HCT116 (cell line): ENCODE measurements around the gene KLHL17. TPM values are rescaled to one million over a fixed set of nuclear protein-coding genes. Genes with fewer than 3 reads are reported as not detected.

ENCODE experiments used
- ATAC-seq: fragments of 200-7000 bp; cut with Tn5 transposase; 2 replicates; pipeline ENCODE4 v1.9.1; 2020; ENCODE audit warnings: mild to moderate bottlenecking, moderate library complexity
- BruUV-seq: library from RNA; stranded (reverse); fragments of 400-500 nt; replicated peaks from 2 replicates; lab custom pipeline; 2021; lab: Mats Ljungman, UMichigan
- CTCF ChIA-PET: fragments of 300-600 bp; sonication (Branson Sonifier 250); formaldehyde crosslinking; loops from one replicate; lab custom pipeline; 2021; ENCODE audit warnings: antibody characterized with exemption; lab: Charles Lee
- POLR2A ChIA-PET: fragments of 300-600, 350-600 bp; sonication (Branson Sonifier 250); formaldehyde crosslinking; loops from one replicate; lab custom pipeline; 2021; ENCODE audit warnings: antibody characterized with exemption; lab: Charles Lee
- RAD21 ChIA-PET, 2 experiments: fragments of 300-600 bp; sonication (Branson Sonifier 250); formaldehyde crosslinking; loops; one replicate each; lab custom pipeline; 2023; ENCODE audit warnings: low total read pairs in 2 of 2; ENCODE audit not compliant: uncharacterized antibody in 2 of 2, unreplicated experiment in 2 of 2, low non-redundant PET in 1 of 2; lab: Charles Lee
- DNase-seq: peaks from one replicate; pipeline ENCODE4 v3.0.0-alpha.2; 2010; ENCODE audit warnings: low read depth, low spot score
- H2AFZ ChIP-seq: fragments of 200-600 bp; shearing (Covaris generic), sonication (generic); 2 replicates; pipeline ENCODE4 v1.6.1; 2017; ENCODE audit warnings: low read depth, mixed run types, mixed read lengths, antibody characterized with exemption, low read length; ENCODE audit not compliant: poor library complexity, severe bottlenecking
- H3K27ac ChIP-seq: 2 replicates; pipeline ENCODE4 v1.5.1; 2012; ENCODE audit warnings: low read depth, low read length
- H3K27me3 ChIP-seq: fragments of 200-600 bp; sonication (generic); 2 replicates; pipeline ENCODE4 v1.6.1; 2016; ENCODE audit warnings: mixed run types, low read length, mixed read lengths; ENCODE audit not compliant: insufficient read depth
- H3K36me3 ChIP-seq, 2 experiments: fragments of 200-500 bp in 1 of 2; fragments of 200-600 bp in 1 of 2; sonication (Bioruptor generic) in 1 of 2; sonication (generic) in 1 of 2; 2 replicates each; pipeline versions ENCODE4 v1.5.1 to v1.6.1; 2014 to 2016; ENCODE audit warnings: low read length in 2 of 2, inconsistent platforms in 1 of 2, mixed read lengths in 1 of 2, mixed run types in 1 of 2; ENCODE audit not compliant: insufficient read depth in 2 of 2, control insufficient read depth in 1 of 2
- H3K4me1 ChIP-seq, 2 experiments: fragments of 200-600 bp in 1 of 2; sonication (generic) in 1 of 2; 2 replicates each; pipeline versions ENCODE4 v1.5.1 to v1.6.1; 2012 to 2017; ENCODE audit warnings: low read length in 2 of 2, inconsistent platforms in 1 of 2, mild to moderate bottlenecking in 1 of 2, mixed read lengths in 1 of 2, mixed run types in 1 of 2, moderate library complexity in 1 of 2; ENCODE audit not compliant: insufficient read depth in 2 of 2, control insufficient read depth in 1 of 2
- H3K4me2 ChIP-seq: fragments of 200-600 bp; sonication (generic); 2 replicates; pipeline ENCODE4 v1.6.1; 2017; ENCODE audit warnings: mixed run types, low read length, mixed read lengths
- H3K4me3 ChIP-seq, 2 experiments: fragments of 200-600 bp in 1 of 2; sonication (generic) in 1 of 2; replicated peaks in 1 of 2; 2 replicates each; pipeline ENCODE4 v1.5.1; 2011 to 2016; ENCODE audit warnings: low read length in 2 of 2, control low read depth in 1 of 2, low read depth in 1 of 2, mild to moderate bottlenecking in 1 of 2, mixed read lengths in 1 of 2, mixed run types in 1 of 2
- H3K79me2 ChIP-seq: fragments of 200-600 bp; sonication (generic); 2 replicates; pipeline ENCODE4 v1.6.1; 2017; ENCODE audit warnings: mild to moderate bottlenecking, mixed run types, low read length, moderate library complexity, mixed read lengths; ENCODE audit not compliant: insufficient read depth
- H3K9ac ChIP-seq: fragments of 200-600 bp; sonication (generic); 2 replicates; pipeline ENCODE4 v1.6.1; 2016; ENCODE audit warnings: low read length, mixed read lengths
- H3K9me2 ChIP-seq: fragments of 200-600 bp; sonication (generic), shearing (Covaris generic); 2 replicates; pipeline ENCODE4 v1.6.1; 2017; ENCODE audit warnings: mixed run types, mild to moderate bottlenecking, moderate library complexity; ENCODE audit not compliant: insufficient read depth
- H3K9me3 ChIP-seq, 2 experiments: fragments of 200-500 bp in 1 of 2; fragments of 200-600 bp in 1 of 2; sonication (Bioruptor generic) in 1 of 2; sonication (generic) in 1 of 2; 2 replicates each; pipeline ENCODE4 v1.6.1; 2014 to 2017; ENCODE audit warnings: low read length in 2 of 2, mixed read lengths in 2 of 2, inconsistent platforms in 1 of 2, low read depth in 1 of 2, mild to moderate bottlenecking in 1 of 2, mixed run types in 1 of 2, moderate library complexity in 1 of 2; ENCODE audit not compliant: control insufficient read depth in 1 of 2, insufficient read depth in 1 of 2
- H4K20me1 ChIP-seq: fragments of 200-600 bp; sonication (generic), shearing (Covaris generic); 2 replicates; pipeline ENCODE4 v1.6.1; 2017; ENCODE audit warnings: mixed run types, mild to moderate bottlenecking, moderate library complexity; ENCODE audit not compliant: insufficient read depth
- ATF3 ChIP-seq: IDR thresholded peaks from 2 replicates; pipeline ENCODE4 v1.6.1; 2012
- CBX3 ChIP-seq: IDR thresholded peaks from 2 replicates; pipeline ENCODE4 v1.6.1; 2012; ENCODE audit warnings: low read depth
- CEBPB ChIP-seq: IDR thresholded peaks from 2 replicates; pipeline ENCODE4 v1.6.1; 2012; ENCODE audit warnings: low read depth
- EGR1 ChIP-seq: IDR thresholded peaks from 2 replicates; pipeline ENCODE4 v1.6.1; 2012; ENCODE audit warnings: low read depth
- ELF1 ChIP-seq: IDR thresholded peaks from 2 replicates; pipeline ENCODE4 v1.6.1; 2012; ENCODE audit warnings: low read depth, borderline replicate concordance
- EZH2phosphoT487 ChIP-seq: fragments of 200-600 bp; IDR thresholded peaks from 2 replicates; pipeline ENCODE4 v1.6.1; 2018; ENCODE audit warnings: antibody characterized with exemption, borderline replicate concordance
- FOSL1 ChIP-seq: IDR thresholded peaks from 2 replicates; pipeline ENCODE4 v1.6.1; 2012; ENCODE audit warnings: low read depth
- JUND ChIP-seq: IDR thresholded peaks from 2 replicates; pipeline ENCODE4 v1.6.1; 2012
- MAX ChIP-seq: IDR thresholded peaks from 2 replicates; pipeline ENCODE4 v1.6.1; 2012
- POLR2A ChIP-seq: IDR thresholded peaks from 2 replicates; pipeline ENCODE4 v1.7.0; 2011; ENCODE audit warnings: borderline replicate concordance; ENCODE audit not compliant: insufficient read depth, insufficient read length; ENCODE audit errors: extremely low read depth
- POLR2AphosphoS5 ChIP-seq: IDR thresholded peaks from 2 replicates; pipeline ENCODE4 v1.6.1; 2011; ENCODE audit warnings: mild to moderate bottlenecking, low read depth, low read length, moderate library complexity
- SIN3A ChIP-seq: IDR thresholded peaks from 2 replicates; pipeline ENCODE4 v1.6.1; 2012; ENCODE audit warnings: low read depth
- SP1 ChIP-seq: IDR thresholded peaks from 2 replicates; pipeline ENCODE4 v1.6.1; 2012; ENCODE audit warnings: low read depth
- SRF ChIP-seq: IDR thresholded peaks from 2 replicates; pipeline ENCODE4 v1.6.1; 2012; ENCODE audit warnings: low read depth
- ZFX ChIP-seq: fragments of 450-650 bp; IDR thresholded peaks from 2 replicates; pipeline ENCODE4 v1.6.1; 2017
- ZNF274 ChIP-seq: fragments of 200-500 bp; sonication (Bioruptor generic); IDR thresholded peaks from 2 replicates; pipeline ENCODE4 v1.6.1; 2014; ENCODE audit warnings: mild to moderate bottlenecking, low read depth, low read length, inconsistent platforms
- intact Hi-C: fragments of 100-400 bp; cut with micrococcal nuclease; formaldehyde crosslinking; loops from 2 replicates; pipeline ENCODE4 v1.10.0; 2022
- total RNA-seq: library from RNA; stranded (reverse); gene quantifications from one replicate; pipeline ENCODE4 v1.2.1, GENCODE V29; 2021; ENCODE audit not compliant: unreplicated experiment
- TF ChIP-seq, protein P1 (sequence below): IDR thresholded peaks from 2 replicates; pipeline ENCODE4 v1.6.1; 2011; ENCODE audit warnings: mild to moderate bottlenecking, low read length, moderate library complexity; ENCODE audit not compliant: insufficient replicate concordance; ENCODE audit errors: extremely low read depth

KLHL17 gene
- total RNA-seq, 1 experiment from 2014 or later = 100.0 TPM

DNA sequence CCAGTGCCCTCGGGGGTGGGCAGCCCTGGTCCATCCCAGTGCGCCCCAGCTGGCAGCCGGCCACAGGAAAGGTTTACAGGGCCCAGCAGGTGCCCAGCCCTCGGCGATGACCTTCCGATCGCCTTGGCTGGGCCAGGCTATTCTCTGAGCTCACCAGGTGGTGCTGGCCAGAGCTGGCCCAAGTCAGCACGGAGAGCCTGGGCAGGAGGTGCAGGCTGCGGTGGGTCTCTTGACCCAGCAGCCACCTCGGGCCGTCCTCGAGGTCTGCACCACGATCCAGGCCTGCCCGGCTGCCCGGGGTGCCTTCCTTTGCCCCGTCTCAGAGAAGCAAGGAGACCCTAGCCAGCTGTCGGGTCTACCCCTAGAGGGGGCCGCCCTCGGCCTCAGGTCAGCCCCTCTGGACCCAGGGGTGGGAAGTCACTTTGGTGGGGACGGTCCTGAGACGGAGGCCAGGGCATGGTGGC is 21.1 kb downstream of the KLHL17 start:
- no peak for ATAC-seq
- Histone ChIP-seq H3K36me3 (no peaks in the 10 kb centered on the region), H3K27me3 (no peaks in the 10 kb centered on the region), H3K9ac (no peak overlapping the region), H3K9me2 (no peaks in the 10 kb centered on the region), H3K9me3 (no peaks in the 10 kb centered on the region), H4K20me1 (no peaks in the 10 kb centered on the region), H2AFZ (no peak overlapping the region), H3K4me3 (no peak overlapping the region), H3K4me1 (peaks cover 2 to 5% of the 10 kb centered on the region in 2 experiments; a peak in 1 of 4 replicates), H3K4me2 (no peak overlapping the region), H3K27ac (no peak overlapping the region), H3K79me2 (no peaks in the 10 kb centered on the region)
- DNase-seq = no peak
- CTCF ChIA-PET = no interaction called here
- POLR2A ChIA-PET = no interaction called here
- RAD21 ChIA-PET = no interaction called here
- BruUV-seq = no TSS peak
- intact Hi-C loops = loop anchor here (5.0 kb wide), 1 partner anchor 81 kb away; no protein-coding TSS in a partner anchor
- TF ChIP-seq MAX (no peak), ZNF274 (no peak), SRF (no peak), EGR1 (no peak), ZFX (no peak), EZH2phosphoT487 (no peak), FOSL1 (no peak), CEBPB (no peak), ATF3 (no peak), SIN3A (no peak), POLR2A (no peak), SP1 (no peak), CBX3 (no peak), ELF1 (no peak), JUND (no peak), POLR2AphosphoS5 (no peak)
- TF ChIP-seq, protein P1, sequence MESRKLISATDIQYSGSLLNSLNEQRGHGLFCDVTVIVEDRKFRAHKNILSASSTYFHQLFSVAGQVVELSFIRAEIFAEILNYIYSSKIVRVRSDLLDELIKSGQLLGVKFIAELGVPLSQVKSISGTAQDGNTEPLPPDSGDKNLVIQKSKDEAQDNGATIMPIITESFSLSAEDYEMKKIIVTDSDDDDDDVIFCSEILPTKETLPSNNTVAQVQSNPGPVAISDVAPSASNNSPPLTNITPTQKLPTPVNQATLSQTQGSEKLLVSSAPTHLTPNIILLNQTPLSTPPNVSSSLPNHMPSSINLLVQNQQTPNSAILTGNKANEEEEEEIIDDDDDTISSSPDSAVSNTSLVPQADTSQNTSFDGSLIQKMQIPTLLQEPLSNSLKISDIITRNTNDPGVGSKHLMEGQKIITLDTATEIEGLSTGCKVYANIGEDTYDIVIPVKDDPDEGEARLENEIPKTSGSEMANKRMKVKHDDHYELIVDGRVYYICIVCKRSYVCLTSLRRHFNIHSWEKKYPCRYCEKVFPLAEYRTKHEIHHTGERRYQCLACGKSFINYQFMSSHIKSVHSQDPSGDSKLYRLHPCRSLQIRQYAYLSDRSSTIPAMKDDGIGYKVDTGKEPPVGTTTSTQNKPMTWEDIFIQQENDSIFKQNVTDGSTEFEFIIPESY = no peak
